GM23338 (cell line): ENCODE data around the gene HNF1A.

Experiments
- CREB1 ChIP-seq: fragments of 250-450 bp; sonication (Bioruptor Pico); IDR thresholded peaks from 2 replicates; pipeline ENCODE4 v1.5.0; 2020; ENCODE audit warnings: low read depth, mild to moderate bottlenecking, moderate library complexity
- CTCF ChIP-seq, 2 experiments: fragments of 200-600 bp in 1 of 2; sonication (generic) in 1 of 2; conservative IDR thresholded peaks; 2 replicates each; pipeline versions ENCODE4 v1.5.1 to v1.6.1; 2016 to 2017; ENCODE audit warnings: antibody characterized with exemption in 2 of 2, low read depth in 2 of 2, mild to moderate bottlenecking in 2 of 2, moderate library complexity in 1 of 2
- EZH2 ChIP-seq: fragments of 200-600 bp; sonication (generic); IDR thresholded peaks from one replicate; pipeline ENCODE4 v1.8.0; 2017; ENCODE audit warnings: antibody characterized with exemption, mild to moderate bottlenecking, low read depth; ENCODE audit not compliant: unreplicated experiment
- EZH2phosphoT487 ChIP-seq: fragments of 200-600 bp; sonication (generic); IDR thresholded peaks from one replicate; pipeline ENCODE4 v1.8.1; 2018; ENCODE audit warnings: antibody characterized with exemption; ENCODE audit not compliant: unreplicated experiment
- JUNB ChIP-seq: IDR thresholded peaks from one replicate; pipeline ENCODE4 v1.6.1; 2016; ENCODE audit warnings: antibody characterized with exemption; ENCODE audit not compliant: unreplicated experiment
- NANOG ChIP-seq: IDR thresholded peaks from 2 replicates; pipeline ENCODE4 v1.6.1; 2016; ENCODE audit warnings: antibody characterized with exemption, borderline replicate concordance
- POLR2AphosphoS5 ChIP-seq: IDR thresholded peaks from 2 replicates; pipeline ENCODE4 v1.6.1; 2016; ENCODE audit warnings: antibody characterized with exemption, low read depth
- STAT1 ChIP-seq: IDR thresholded peaks from one replicate; pipeline ENCODE4 v1.6.1; 2016; ENCODE audit warnings: antibody characterized with exemption; ENCODE audit not compliant: unreplicated experiment
- ZNF114 ChIP-seq: fragments of 250-450 bp; sonication (Bioruptor Pico); IDR thresholded peaks from 2 replicates; pipeline ENCODE4 v1.5.0; 2020; ENCODE audit warnings: mild to moderate bottlenecking, moderate library complexity
- ZNF331 ChIP-seq: fragments of 250-450 bp; sonication (Bioruptor Pico); IDR thresholded peaks from 2 replicates; pipeline ENCODE4 v1.5.0; 2020; ENCODE audit warnings: low read depth, mild to moderate bottlenecking, moderate library complexity
- TF ChIP-seq, protein P1 (sequence below): IDR thresholded peaks from one replicate; pipeline ENCODE4 v1.6.1; 2018; ENCODE audit warnings: antibody characterized with exemption; ENCODE audit not compliant: unreplicated experiment

DNA sequence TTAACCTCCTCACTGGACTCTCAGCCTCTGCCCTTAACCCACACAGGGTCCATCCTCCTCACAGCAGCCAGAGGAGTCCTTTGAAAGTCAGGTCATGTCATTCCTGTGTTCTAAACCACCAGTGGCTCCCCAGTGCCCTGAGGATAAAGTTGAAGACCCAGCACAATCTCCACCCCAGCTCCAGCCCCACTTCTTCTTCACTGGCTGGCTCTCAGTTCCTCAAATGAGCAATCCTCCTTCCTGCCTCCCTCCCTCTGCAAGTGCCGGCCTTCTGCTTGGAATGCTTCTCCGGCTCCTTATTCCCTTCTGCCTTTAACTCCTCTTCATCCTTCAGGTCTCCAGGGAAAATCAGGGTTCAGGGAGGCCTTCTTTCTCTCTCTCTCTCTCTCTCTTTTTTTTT is 42.1 kb upstream of the HNF1A start:
- TF ChIP-seq CTCF (conservative IDR thresholded peaks at IDR 0.05; ENCODE audit: low read depth in 2 of 2): no peak
- TF ChIP-seq EZH2: no peak
- no peak for TF ChIP-seq POLR2AphosphoS5
- TF ChIP-seq EZH2phosphoT487: no peak
- TF ChIP-seq NANOG: no peak
- no peak for TF ChIP-seq JUNB
- TF ChIP-seq, protein P1, sequence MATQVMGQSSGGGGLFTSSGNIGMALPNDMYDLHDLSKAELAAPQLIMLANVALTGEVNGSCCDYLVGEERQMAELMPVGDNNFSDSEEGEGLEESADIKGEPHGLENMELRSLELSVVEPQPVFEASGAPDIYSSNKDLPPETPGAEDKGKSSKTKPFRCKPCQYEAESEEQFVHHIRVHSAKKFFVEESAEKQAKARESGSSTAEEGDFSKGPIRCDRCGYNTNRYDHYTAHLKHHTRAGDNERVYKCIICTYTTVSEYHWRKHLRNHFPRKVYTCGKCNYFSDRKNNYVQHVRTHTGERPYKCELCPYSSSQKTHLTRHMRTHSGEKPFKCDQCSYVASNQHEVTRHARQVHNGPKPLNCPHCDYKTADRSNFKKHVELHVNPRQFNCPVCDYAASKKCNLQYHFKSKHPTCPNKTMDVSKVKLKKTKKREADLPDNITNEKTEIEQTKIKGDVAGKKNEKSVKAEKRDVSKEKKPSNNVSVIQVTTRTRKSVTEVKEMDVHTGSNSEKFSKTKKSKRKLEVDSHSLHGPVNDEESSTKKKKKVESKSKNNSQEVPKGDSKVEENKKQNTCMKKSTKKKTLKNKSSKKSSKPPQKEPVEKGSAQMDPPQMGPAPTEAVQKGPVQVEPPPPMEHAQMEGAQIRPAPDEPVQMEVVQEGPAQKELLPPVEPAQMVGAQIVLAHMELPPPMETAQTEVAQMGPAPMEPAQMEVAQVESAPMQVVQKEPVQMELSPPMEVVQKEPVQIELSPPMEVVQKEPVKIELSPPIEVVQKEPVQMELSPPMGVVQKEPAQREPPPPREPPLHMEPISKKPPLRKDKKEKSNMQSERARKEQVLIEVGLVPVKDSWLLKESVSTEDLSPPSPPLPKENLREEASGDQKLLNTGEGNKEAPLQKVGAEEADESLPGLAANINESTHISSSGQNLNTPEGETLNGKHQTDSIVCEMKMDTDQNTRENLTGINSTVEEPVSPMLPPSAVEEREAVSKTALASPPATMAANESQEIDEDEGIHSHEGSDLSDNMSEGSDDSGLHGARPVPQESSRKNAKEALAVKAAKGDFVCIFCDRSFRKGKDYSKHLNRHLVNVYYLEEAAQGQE: no peak
- no peak for TF ChIP-seq ZNF331 (CRISPR knock-in tag)
- no peak for TF ChIP-seq ZNF114 (CRISPR knock-in tag)
- TF ChIP-seq CREB1: no peak
- no peak for TF ChIP-seq STAT1
